ENCODE measurements around the gene TBCC. TPM values are rescaled to one million over a fixed set of nuclear protein-coding genes. Genes with fewer than 3 reads are reported as not detected.
"Not testable (repeated sequence)": the region's sequence is repeated elsewhere in the genome, so short reads cannot be mapped to it uniquely, and the experiment has no call there.

The TBCC gene
- total RNA-seq, 2 donors from 2014 or later = 24.3 to 25.3 TPM

- H3K27me3 Mint-ChIP-seq (ENCODE audit: low read depth) = no peaks in the 10 kb centered on the region
- ATAC-seq (replicated peaks in 1 of 2) = no peak
- H3K9me3 Mint-ChIP-seq = peaks cover 0 to 1% of the 10 kb centered on the region in 2 donors
- H3K36me3 Mint-ChIP-seq (ENCODE audit: insufficient read depth in 2 of 2) = peaks cover 3 to 6% of the 10 kb centered on the region in 2 donors
- no peak overlapping the region for H3K27ac Mint-ChIP-seq
- peaks cover 18% of the 10 kb centered on the region for H3K4me1 Mint-ChIP-seq (ENCODE audit: low read depth)
- H3K4me3 Mint-ChIP-seq = peak overlapping the region in 1 of 2 donors; percentile 28
- DNase-seq = no peak
Observed at GRCh38 chr6:42742116-42742894, 3.6 kb downstream of the TBCC start.

- peaks cover under 1 to 4% of the 10 kb centered on the region in 2 donors for H3K36me3 Mint-ChIP-seq (ENCODE audit: insufficient read depth in 2 of 2)
- no peak for DNase-seq
Observed at GRCh38 chr6:42740725-42741124, 5.2 kb downstream of the TBCC start.

DNA sequence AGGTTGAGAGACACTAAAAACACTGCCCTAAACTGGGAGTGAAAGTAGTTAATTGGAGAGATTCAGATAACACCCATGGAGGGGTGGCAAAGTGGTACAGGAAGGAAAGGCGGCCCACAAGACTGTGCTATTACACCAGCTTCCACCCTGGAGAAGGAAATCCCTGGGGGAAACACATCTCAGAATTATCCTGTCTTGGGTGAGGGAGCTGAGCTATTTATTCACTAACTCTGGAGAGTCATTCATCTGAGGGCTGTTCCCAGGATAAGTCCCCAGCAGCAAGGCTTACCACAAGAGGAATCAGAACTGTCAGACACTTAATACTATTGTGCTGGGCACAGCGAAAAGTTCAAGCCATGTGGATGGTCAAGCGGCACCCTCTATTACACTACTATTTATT, 9.9 kb downstream of the TBCC start:
- ATAC-seq (replicated peaks in 1 of 2) (no peak), DNase-seq (no peak)
- Mint-ChIP-seq H3K36me3 (ENCODE audit: insufficient read depth in 2 of 2) (no peaks in the 10 kb centered on the region), H3K4me3 (no peak overlapping the region), H3K9me3 (no peaks in the 10 kb centered on the region), H3K27me3 (ENCODE audit: low read depth) (no peaks in the 10 kb centered on the region), H3K27ac (no peak overlapping the region), H3K4me1 (ENCODE audit: low read depth) (no peaks in the 10 kb centered on the region)

More at GRCh38 chr6:42740725-42741124, 5.2 kb downstream of the TBCC start:
- H3K9me3 Mint-ChIP-seq = peaks cover 0 to 1% of the 10 kb centered on the region in 2 donors
- peaks cover 13% of the 10 kb centered on the region for H3K4me1 Mint-ChIP-seq (ENCODE audit: low read depth)
- H3K27me3 Mint-ChIP-seq (ENCODE audit: low read depth) = no peaks in the 10 kb centered on the region
- H3K4me3 Mint-ChIP-seq = no peak overlapping the region
- ATAC-seq (replicated peaks in 1 of 2) = no peak
- H3K27ac Mint-ChIP-seq = no peak overlapping the region

GRCh38 chr6:42733867-42734481, 11.9 kb downstream of the TBCC start:
- H3K9me3 Mint-ChIP-seq = not testable (repeated sequence)

DNA sequence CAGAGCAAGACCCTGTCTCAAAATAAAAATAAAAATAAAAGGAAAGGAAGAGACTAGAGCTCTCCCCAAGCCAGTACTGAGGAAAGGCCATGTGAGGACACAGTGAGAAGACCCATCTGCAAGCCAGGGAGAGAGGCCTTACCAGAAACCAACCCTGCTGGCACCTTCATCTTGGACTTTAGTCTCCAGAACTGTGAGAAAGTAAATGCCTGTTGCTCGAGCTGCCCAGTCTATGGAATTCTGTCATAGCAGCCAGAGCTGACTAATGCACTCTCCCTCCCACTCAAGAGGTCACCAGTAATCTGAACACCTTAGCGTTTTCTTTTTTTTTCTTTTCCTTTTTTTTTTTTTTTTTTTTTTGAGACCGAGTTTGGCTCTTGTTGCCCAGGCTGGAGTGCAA, 16.2 kb downstream of the TBCC start:
- no peak for ATAC-seq (replicated peaks in 1 of 2)
- no peak for DNase-seq

More at GRCh38 chr6:42733867-42734481, 11.9 kb downstream of the TBCC start:
- not testable (repeated sequence) for H3K4me1 Mint-ChIP-seq (ENCODE audit: low read depth); H3K4me3 Mint-ChIP-seq; H3K36me3 Mint-ChIP-seq (ENCODE audit: insufficient read depth in 2 of 2); H3K27ac Mint-ChIP-seq; DNase-seq; H3K27me3 Mint-ChIP-seq (ENCODE audit: low read depth); ATAC-seq (replicated peaks in 1 of 2)

GRCh38 chr6:42727627-42728026, 18.3 kb downstream of the TBCC start:
- H3K27ac Mint-ChIP-seq = no peak overlapping the region
- no peaks in the 10 kb centered on the region for H3K27me3 Mint-ChIP-seq (ENCODE audit: low read depth)
- H3K9me3 Mint-ChIP-seq = no peaks in the 10 kb centered on the region
- DNase-seq = no peak
- ATAC-seq (replicated peaks in 1 of 2) = no peak
- no peaks in the 10 kb centered on the region for H3K36me3 Mint-ChIP-seq (ENCODE audit: insufficient read depth in 2 of 2)
- peaks cover 22% of the 10 kb centered on the region for H3K4me1 Mint-ChIP-seq (ENCODE audit: low read depth)
- peak overlapping the region; percentile 88 to 89 for H3K4me3 Mint-ChIP-seq

More for the DNA sequence above, 16.2 kb downstream of the TBCC start:
- no peak overlapping the region for H3K27ac Mint-ChIP-seq
- H3K4me3 Mint-ChIP-seq = no peak overlapping the region
- peaks cover 22% of the 10 kb centered on the region for H3K4me1 Mint-ChIP-seq (ENCODE audit: low read depth)
- no peaks in the 10 kb centered on the region for H3K27me3 Mint-ChIP-seq (ENCODE audit: low read depth)
- H3K36me3 Mint-ChIP-seq (ENCODE audit: insufficient read depth in 2 of 2) = no peaks in the 10 kb centered on the region
- H3K9me3 Mint-ChIP-seq = no peaks in the 10 kb centered on the region

DNA sequence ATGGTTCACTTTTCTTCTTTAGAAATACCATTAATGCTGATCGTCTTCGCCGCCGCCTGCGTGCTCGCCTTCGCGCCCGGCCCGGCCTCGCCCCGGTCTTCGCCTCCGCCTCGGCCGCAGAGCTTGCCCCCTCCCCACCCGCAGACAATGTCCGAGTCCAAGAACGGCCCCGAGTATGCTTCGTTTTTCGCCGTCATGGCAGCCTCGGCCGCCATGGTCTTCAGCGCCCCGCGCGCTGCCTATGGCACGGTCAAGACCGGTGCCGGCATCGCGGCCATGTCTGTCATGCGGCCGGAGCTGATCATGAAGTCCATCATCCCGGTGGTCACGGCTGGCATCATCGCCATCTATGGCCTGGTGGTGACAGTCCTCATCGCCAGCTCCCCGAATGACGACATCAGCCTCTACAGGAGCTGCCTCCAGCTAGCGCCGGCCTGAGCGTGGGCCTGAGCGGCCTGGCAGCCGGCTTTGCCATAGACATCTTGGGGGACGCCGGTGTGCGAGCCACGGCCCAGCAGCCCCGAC, 18.8 kb downstream of the TBCC start:
- Mint-ChIP-seq H3K4me3 (peak overlapping the region; percentile 88 to 89), H3K27ac (peak overlapping the region; percentile 94), H3K36me3 (ENCODE audit: insufficient read depth in 2 of 2) (no peaks in the 10 kb centered on the region), H3K4me1 (ENCODE audit: low read depth) (peaks cover 22% of the 10 kb centered on the region), H3K27me3 (ENCODE audit: low read depth) (no peaks in the 10 kb centered on the region), H3K9me3 (no peaks in the 10 kb centered on the region)
- ATAC-seq (replicated peaks in 1 of 2) (peak in 1 of 2 donors; percentile 30), DNase-seq (peak; percentile 14 to 18)

DNA sequence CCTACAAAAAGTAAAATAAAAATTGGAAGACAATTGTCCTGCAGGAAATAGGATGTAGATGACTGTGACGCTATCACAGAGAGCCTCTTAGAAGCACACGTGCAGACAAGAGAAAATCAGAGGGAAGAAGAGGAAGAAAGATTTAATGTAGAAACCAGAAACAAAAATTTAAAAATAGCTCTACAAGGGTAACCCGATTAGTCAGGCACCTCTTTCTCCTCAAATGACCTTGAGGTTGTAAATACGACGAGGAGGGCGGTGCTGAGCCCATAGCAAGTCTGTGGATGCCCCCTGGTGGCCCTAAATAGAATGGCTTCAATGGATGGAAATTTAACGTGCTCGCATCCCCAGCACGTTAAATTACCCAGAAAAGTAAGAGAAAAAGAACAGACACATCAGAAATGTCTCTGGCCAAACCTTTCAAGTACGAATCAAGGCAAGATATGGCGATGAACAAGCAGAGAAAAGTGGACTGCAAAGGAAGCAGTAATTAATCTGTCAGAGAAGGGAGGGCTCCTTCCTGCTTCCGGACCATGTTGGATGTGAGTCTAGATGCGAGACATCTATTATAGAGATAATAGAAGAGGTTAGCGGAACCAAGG, 19.3 kb downstream of the TBCC start:
- ATAC-seq (replicated peaks in 1 of 2) (peak; percentile 95 to 98), DNase-seq (peak; percentile 74 to 77)
- peaks cover 22% of the 10 kb centered on the region for H3K4me1 Mint-ChIP-seq (ENCODE audit: low read depth)
- H3K27ac Mint-ChIP-seq = peak overlapping the region; percentile 94
- H3K36me3 Mint-ChIP-seq (ENCODE audit: insufficient read depth in 2 of 2) = no peaks in the 10 kb centered on the region
- peak overlapping the region; percentile 88 to 89 for H3K4me3 Mint-ChIP-seq
- H3K9me3 Mint-ChIP-seq = no peaks in the 10 kb centered on the region
- H3K27me3 Mint-ChIP-seq (ENCODE audit: low read depth) = no peaks in the 10 kb centered on the region

DNA sequence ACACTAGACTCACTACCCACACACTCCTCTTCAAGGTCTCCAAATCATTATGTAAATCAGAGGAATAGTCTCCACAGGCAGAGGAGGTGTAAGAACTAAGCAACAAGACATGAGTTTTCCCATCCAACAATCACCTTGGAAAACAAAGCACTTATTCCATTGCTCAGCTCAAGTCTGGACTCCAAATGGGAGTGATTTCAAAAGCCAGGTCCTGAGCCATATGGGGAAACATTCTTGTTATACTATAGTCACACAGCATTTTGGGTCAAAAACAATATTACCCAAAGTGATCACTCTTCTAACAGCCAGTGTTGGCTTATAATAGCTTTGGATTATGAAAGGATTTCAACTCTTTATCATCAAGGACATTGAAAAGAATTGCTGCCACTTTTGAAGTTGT, 19.9 kb downstream of the TBCC start:
- no peak for DNase-seq
- ATAC-seq (replicated peaks in 1 of 2) = no peak
- Mint-ChIP-seq H3K4me1 (ENCODE audit: low read depth) (peaks cover 22% of the 10 kb centered on the region), H3K9me3 (no peaks in the 10 kb centered on the region), H3K27ac (peak overlapping the region; percentile 94), H3K27me3 (ENCODE audit: low read depth) (no peaks in the 10 kb centered on the region), H3K36me3 (ENCODE audit: insufficient read depth in 2 of 2) (no peaks in the 10 kb centered on the region), H3K4me3 (peak overlapping the region; percentile 88 to 89)

GRCh38 chr6:42724825-42725224, 21.1 kb downstream of the TBCC start:
- no peaks in the 10 kb centered on the region for H3K36me3 Mint-ChIP-seq (ENCODE audit: insufficient read depth in 2 of 2)
- H3K4me1 Mint-ChIP-seq (ENCODE audit: low read depth) = peaks cover 22% of the 10 kb centered on the region
- DNase-seq = no peak
- no peak for ATAC-seq (replicated peaks in 1 of 2)
- no peaks in the 10 kb centered on the region for H3K27me3 Mint-ChIP-seq (ENCODE audit: low read depth)
- no peak overlapping the region for H3K4me3 Mint-ChIP-seq
- no peak overlapping the region for H3K27ac Mint-ChIP-seq
- no peaks in the 10 kb centered on the region for H3K9me3 Mint-ChIP-seq

- Mint-ChIP-seq H3K9me3 (no peaks in the 10 kb centered on the region), H3K36me3 (ENCODE audit: insufficient read depth in 2 of 2) (no peaks in the 10 kb centered on the region), H3K4me1 (ENCODE audit: low read depth) (peaks cover 18% of the 10 kb centered on the region), H3K27me3 (ENCODE audit: low read depth) (no peaks in the 10 kb centered on the region), H3K4me3 (no peak within 1 kb of the TSS), H3K27ac (no peak within 1 kb of the TSS)
- DNase-seq (no peak), ATAC-seq (replicated peaks in 1 of 2) (no peak)
Observed at GRCh38 chr6:42722497-42722896, 23.4 kb downstream of the TBCC start, which contains the start of gene PRPH2. PRPH2 (minus strand) TSS chr6:42722597; CDS start chr6:42722334, 263 bp downstream.

DNA sequence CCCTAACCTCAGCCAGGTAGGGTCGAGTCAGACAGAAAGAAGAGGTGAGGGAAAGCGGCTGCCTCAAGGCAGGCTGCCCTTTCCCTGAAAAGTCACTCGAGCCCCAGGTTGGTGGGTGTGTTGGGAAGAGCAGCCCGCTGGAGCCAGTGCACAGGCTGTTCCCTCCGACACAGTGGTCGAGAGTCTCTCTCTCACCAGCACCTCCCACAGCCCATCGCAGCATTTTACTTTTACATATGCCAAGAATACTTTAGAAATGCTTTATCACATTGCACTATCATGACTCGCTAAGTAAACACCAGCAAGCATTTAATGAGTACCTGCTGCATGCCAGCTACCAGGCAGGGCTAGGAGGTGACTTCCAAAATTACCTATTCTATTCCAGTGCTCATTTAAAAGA, 25.2 kb downstream of the TBCC start:
- no peaks in the 10 kb centered on the region for H3K36me3 Mint-ChIP-seq (ENCODE audit: insufficient read depth in 2 of 2)
- H3K4me3 Mint-ChIP-seq = no peak overlapping the region
- ATAC-seq (replicated peaks in 1 of 2) (no peak), DNase-seq (no peak)
- H3K27ac Mint-ChIP-seq = no peak overlapping the region
- H3K27me3 Mint-ChIP-seq (ENCODE audit: low read depth) = no peaks in the 10 kb centered on the region
- no peaks in the 10 kb centered on the region for H3K9me3 Mint-ChIP-seq
- H3K4me1 Mint-ChIP-seq (ENCODE audit: low read depth) = peaks cover under 1% of the 10 kb centered on the region

GRCh38 chr6:42715871-42716270, 30.0 kb downstream of the TBCC start:
- no peak overlapping the region for H3K27ac Mint-ChIP-seq
- DNase-seq (no peak), ATAC-seq (replicated peaks in 1 of 2) (no peak)
- peaks cover 3 to 5% of the 10 kb centered on the region in 2 donors for H3K9me3 Mint-ChIP-seq
- no peaks in the 10 kb centered on the region for H3K27me3 Mint-ChIP-seq (ENCODE audit: low read depth)
- H3K4me1 Mint-ChIP-seq (ENCODE audit: low read depth) = no peaks in the 10 kb centered on the region
- peaks cover 0 to 4% of the 10 kb centered on the region in 2 donors for H3K36me3 Mint-ChIP-seq (ENCODE audit: insufficient read depth in 2 of 2)
- no peak overlapping the region for H3K4me3 Mint-ChIP-seq

All from activated T-cell treated with anti-CD3 and anti-CD28 coated beads, Interleukin-2, amount 50 U/mL, for 72 hours (primary cell).